Measurements from ENCODE around the gene USP32. TPM values are rescaled to one million over a fixed set of nuclear protein-coding genes. Genes with fewer than 3 reads are reported as not detected.
A peak's percentile ranks its signal among the peaks of the same experiment; 100 is the strongest.

Gene USP32
- total RNA-seq, 1 donor: 59.1 TPM

- no peak for TF ChIP-seq CTCF (IDR thresholded peaks at IDR 0.05; ENCODE audit: insufficient read depth, low read length)
- peak; percentile 86 for DNase-seq (ENCODE audit: low read depth)
- H3K4me3 ChIP-seq (ENCODE audit: low read depth, low read length): no peak overlapping the region
Observed at GRCh38 chr17:60311936-60312335, 80.0 kb downstream of the USP32 start.

- TF ChIP-seq CTCF (IDR thresholded peaks at IDR 0.05; ENCODE audit: insufficient read depth, low read length): no peak
- no peak overlapping the region for H3K4me3 ChIP-seq (ENCODE audit: low read depth, low read length)
- DNase-seq (ENCODE audit: low read depth): no peak
Observed at GRCh38 chr17:60311186-60311585, 80.7 kb downstream of the USP32 start.

GRCh38 chr17:60305141-60305540 is 86.8 kb downstream of the USP32 start:
- DNase-seq (ENCODE audit: low read depth): no peak
- no peak for TF ChIP-seq CTCF (IDR thresholded peaks at IDR 0.05; ENCODE audit: insufficient read depth, low read length)
- no peak overlapping the region for H3K4me3 ChIP-seq (ENCODE audit: low read depth, low read length)

GRCh38 chr17:60304502-60304901 is 87.4 kb downstream of the USP32 start:
- no peak overlapping the region for H3K4me3 ChIP-seq (ENCODE audit: low read depth, low read length)
- no peak for TF ChIP-seq CTCF (IDR thresholded peaks at IDR 0.05; ENCODE audit: insufficient read depth, low read length)
- no peak for DNase-seq (ENCODE audit: low read depth)

GRCh38 chr17:60303406-60304099 is 88.4 kb downstream of the USP32 start:
- TF ChIP-seq CTCF (IDR thresholded peaks at IDR 0.05; ENCODE audit: insufficient read depth, low read length): no peak
- DNase-seq (ENCODE audit: low read depth): peak; percentile 17

GRCh38 chr17:60301649-60302048 is 90.3 kb downstream of the USP32 start:
- DNase-seq (ENCODE audit: low read depth): no peak
- no peak overlapping the region for H3K4me3 ChIP-seq (ENCODE audit: low read depth, low read length)
- TF ChIP-seq CTCF (IDR thresholded peaks at IDR 0.05; ENCODE audit: insufficient read depth, low read length): no peak

More at GRCh38 chr17:60303406-60304099, 88.4 kb downstream of the USP32 start:
- no peak overlapping the region for H3K4me3 ChIP-seq (ENCODE audit: low read depth, low read length)

- no peak for DNase-seq (ENCODE audit: low read depth)
- TF ChIP-seq CTCF (IDR thresholded peaks at IDR 0.05; ENCODE audit: insufficient read depth, low read length): no peak
- no peak overlapping the region for H3K4me3 ChIP-seq (ENCODE audit: low read depth, low read length)
Observed at GRCh38 chr17:60300949-60301348, 91.0 kb downstream of the USP32 start.
